HG03442 (cell line): ENCODE results near the gene FSTL3.

Source experiments
- ATAC-seq: cut with Tn5 transposase; IDR thresholded peaks from one replicate; pipeline ENCODE4 v1.9.1; 2021; ENCODE audit warnings: mild to moderate bottlenecking, moderate library complexity; ENCODE audit not compliant: unreplicated experiment

FSTL3 gene

DNA sequence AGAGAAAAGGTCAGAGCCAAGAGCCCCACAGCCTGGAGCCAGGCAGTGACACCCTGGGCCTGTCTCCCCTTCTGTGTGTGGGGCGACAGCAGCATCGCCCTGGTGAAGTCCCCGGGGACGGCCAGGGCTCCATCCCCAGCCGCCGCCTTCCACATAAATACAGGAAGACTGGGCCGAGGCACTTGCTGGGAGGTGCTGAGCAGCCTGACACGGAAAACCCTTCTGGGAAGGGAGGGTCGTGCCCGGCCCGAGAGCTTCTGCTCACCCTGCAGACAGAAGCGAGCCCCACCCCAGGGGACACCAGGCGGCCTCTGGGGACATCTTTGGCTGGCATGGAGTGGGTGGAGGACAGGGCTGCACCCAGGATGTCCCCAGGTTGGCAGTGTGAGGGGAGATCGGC, 31.4 kb upstream of the FSTL3 start:
- no peak for ATAC-seq

DNA sequence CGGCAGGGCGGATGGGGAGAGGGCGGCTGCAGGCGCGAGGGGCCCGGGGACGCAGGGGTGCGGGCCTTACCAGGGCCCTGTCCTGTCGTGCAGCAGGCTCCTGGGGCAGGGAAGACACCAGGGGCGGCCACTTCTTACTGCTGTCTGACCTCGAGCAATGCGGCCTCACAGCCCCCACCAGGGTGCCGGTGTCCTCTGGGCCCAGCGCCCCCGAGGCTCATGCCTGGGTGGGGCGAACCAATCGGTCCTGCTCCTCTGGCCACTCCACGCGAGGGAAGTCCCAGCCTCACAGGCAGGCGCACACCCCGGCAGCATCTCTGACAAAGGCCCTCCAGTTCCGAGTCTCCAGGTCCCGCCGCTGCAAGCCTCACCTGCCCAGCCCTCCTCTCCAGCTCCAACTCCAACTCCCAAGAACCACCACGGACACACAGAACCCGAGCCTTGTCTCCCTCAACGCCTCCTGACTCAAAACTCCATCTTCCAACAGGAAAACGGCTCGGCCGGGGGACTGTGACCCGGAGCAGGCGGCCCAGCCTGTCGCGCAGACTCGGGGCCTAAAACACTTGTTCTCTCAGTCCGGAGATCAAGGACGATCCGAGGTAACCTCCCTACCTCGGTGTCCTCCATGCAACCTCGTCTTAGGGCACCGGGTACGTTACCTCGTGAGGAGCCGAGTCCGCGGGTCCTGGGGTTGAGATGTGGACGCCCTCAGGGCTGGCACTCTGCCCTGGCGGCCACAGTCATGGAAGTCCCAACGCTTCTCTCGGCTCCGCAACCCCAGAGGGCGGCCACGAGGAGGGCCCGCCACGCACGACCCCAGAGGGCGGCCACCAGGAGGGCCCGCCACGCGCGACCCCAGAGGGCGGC, 30.0 kb upstream of the FSTL3 start:
- ATAC-seq: no peak

DNA sequence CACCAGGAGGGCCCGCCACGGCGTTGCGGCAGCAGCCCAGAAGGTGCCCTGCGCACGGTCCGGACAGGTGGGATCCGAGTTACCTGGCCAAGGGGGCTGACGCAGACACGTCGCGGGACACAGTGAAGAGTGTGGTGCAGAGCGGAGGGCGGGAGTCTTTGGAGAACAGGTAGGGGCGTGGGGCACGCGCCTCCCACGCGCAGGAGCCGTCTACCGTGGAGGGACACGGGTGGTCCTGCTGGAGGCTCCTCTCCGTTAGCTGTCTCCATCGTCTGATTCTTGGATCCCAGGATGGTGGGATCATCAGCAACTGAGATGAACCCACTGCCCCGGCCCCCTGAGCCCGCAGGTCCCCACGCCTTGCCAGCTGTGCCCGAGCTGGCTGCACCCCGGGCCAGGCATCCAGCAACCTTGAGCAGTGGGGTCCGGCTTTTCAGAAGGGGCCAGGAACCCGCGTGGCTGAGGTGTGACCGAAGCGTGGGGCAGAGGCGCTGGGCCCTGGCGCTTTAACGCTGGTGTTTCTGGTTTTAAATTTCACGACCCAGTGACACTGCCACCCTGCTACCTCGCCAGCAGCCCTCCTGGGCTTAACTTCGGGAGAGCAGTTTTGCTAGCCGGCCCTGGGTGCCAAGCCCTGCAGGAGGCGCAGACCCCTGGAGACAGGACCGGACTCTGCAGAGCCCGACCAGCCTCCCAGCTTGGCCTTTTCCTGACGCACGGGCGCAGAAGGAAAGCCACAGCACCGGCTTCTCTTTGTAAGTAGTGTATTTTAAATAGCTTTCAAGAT, 29.2 kb upstream of the FSTL3 start:
- no peak for ATAC-seq

DNA sequence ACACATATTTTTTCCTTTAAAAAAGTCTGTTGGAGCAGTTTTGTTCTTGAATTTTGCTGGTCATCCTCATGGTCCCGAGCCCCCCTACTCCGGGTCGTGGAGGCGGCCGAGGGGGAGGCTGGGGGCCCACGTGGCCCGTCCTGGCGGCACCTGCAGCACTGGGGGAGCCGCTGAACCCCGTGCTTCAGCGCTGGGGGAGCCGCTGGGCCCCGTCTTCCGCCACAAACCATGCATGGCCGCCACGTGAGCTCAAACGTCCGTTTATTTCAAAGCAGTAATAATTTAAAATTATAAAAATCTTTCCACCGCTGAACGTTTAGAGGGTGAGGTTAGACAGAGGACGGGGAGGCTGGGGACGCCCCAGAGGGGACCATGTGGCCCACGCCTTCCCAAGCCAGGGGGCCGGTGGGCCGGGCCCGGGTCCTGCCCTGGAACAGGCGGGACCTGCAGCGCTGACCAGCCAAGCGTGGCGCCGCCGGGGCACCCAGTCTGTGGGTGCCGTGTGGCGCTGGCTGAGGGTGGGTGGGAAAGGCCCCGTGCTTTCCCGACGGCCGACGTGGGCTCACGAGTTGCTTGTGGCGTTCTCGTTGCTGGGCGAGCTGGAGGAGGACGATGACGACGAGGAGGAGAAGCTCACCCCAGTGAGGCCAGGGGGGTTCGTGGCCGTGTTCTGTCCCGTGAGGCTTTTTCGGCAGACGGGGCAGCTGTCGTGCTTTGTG, 28.5 kb upstream of the FSTL3 start:
- ATAC-seq: no peak

DNA sequence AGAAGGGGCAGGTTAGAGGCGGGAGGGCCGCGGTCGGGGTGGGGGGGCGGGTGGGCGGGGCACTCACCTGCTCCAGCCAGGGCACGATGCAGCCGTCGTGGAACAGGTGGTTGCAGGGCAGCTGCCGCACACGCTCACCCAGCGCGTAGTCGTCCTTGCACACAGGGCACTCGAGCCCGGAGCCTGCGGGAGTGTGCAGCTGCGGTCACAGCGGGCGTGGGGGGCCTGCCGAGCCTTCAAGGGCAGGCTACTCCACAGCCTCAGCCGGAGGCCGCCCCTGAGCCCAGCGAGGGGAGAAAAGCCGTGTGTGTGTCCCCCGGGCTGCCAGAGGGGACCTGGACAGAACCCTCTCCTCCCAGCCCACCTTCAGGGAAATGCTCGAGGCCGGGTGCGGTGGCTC, 27.9 kb upstream of the FSTL3 start:
- ATAC-seq: no peak

DNA sequence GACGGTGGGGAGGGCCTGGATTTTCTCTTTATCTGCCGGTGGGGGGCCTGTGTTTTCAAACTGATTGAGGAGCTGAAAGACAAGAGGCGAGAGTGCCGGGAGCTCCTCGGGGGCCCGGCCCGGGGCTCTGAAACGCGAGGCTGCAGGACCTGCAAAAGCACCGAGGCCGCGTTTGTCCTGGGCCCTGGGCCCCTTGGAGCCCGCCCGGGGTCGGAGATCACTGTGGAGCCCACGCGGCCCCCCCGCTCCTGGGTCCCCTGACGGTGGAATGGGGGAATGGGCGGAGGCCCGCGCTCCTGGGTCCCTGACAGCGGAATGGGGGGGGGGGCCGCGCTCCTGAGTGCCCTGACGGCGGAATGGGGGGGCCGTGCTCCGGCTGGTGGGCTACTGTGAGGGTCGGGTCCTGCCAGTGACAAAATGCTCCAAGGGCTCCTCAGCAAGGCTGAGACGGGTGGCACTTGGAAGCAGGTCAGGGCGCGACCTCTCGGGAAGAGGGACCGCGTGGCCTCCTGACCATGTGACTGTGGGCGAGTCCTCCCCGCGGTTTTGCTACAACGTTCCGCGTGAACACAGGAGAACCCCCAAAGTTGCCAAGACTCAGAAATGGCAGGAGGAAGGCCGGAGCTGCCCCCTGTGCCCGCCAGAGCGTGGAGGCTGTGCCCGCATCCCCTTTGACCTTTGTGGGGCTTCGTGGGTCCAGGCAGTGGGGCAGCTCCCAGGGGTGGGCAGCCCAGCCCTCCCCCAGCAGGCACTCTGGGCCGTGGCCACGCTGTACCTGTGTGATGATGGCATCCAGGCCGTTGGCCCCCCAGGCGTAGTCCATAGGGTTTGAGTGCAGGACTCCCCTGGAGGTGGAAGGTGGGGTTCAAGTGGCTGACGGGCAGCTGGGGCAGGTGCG, 27.0 kb upstream of the FSTL3 start:
- ATAC-seq: no peak

DNA sequence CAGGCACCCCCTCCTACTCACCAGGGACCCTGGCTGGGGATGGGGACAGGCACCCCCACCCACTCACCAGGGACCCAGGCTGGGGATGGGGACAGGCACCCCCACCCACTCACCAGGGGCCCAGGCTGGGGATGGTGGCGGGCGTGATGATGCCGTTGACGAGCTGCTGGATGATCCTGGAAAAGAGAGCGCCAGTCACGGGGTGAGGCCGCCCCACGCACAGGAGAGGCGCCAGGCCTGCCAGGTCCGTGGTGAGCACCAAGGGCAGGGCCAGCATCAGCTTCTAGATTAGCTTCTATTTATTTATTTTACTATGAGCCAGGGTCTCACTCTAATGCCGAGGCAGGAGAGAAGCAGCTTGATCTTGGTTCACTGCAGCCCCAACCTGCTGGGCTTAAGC, 26.1 kb upstream of the FSTL3 start:
- ATAC-seq: no peak

DNA sequence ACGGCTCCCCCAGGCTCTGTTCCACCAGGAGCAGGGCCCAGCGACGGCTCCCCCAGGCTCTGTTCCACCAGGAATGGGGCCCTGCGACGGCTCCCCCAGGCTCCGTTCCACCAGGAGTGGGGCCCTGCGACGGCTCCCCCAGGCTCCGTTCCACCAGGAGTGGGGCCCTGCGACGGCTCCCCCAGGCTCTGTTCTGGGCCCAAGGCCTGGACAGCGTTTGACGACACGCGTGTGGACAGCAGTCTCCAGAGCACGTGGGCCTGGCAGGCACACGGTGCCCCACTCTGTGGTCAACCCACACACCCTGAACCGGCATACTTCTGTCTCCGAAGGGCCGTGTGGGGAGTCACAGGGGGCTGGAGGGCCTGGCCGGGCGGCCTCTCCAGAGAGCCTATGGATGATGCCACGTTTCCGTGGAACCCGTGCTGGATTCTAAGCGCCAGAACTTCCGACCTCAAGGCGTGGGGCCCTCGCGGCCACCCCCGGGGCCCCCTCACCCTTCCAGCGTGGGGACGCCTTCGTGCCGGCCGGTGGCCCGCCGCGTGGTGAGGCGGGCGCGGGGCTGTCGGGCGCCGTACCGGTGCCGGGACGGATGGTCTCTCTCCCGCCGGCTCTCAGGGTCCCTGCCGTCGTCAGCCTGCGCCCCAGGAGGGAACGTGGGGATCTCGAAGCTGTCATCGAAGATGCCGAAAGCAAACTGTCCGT, 24.9 kb upstream of the FSTL3 start:
- no peak for ATAC-seq

DNA sequence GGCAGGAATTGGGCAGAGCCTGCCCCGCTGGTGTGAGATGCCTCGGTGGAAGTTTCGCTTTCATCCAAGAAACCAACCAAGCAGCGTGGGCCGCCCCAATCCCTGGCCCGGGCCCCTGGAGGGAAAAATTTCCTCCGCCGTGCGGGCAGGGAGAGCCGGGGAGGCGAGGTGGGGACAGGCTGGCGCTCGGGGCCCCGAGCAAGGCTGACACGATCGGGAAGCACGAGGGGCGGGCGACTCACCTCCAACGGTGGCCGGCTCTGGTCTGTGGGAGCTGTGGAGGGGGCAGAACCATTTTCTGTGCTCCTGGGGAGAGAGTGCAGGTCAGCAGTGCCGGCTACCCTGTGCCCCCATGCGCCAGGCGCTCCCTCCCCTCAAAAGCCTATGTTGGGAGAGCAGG, 24.2 kb upstream of the FSTL3 start:
- no peak for ATAC-seq

DNA sequence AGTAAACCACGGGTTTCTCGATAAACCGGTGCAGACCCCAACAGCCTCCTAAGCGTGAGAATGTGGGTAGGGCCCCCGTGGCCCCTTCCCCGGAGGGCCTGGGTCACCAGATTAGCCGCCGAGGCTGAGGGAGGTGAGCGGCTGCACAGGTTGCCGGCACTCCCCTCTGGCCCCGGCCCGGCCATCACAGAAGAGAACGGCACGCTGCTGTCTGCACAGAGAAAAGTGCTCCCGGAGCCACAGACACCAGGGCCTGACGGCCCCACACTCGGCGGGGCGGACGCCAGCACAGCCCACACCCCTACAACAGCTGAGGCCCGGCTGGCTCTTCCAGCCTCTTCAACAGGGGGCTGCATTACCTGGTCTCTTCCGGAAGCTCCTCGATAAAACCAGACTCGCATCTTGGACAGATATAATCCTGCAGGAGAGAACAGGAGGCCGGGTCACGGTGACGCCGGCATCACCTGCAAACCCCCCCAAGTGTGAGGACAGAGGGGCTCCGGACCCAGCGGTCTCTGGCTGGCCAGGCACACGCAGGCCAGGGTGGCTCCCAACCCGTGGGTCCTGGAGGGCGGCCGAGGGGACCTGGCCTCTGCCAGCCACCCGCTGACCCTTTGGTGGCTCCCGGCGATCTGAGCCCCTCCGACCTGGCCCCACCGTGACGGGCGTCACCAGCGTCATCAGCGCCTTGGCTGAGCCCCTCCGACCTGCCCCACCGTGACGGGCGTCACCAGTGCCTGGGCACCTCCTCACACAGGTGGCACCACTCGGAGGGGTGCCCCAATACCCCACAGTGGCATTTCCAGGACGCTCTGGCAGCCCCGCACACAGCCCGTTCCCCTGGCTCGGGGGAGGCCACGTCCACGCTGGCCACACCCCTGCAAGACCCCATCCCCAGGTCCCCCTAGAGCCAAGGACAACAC, 23.5 kb upstream of the FSTL3 start:
- no peak for ATAC-seq

DNA sequence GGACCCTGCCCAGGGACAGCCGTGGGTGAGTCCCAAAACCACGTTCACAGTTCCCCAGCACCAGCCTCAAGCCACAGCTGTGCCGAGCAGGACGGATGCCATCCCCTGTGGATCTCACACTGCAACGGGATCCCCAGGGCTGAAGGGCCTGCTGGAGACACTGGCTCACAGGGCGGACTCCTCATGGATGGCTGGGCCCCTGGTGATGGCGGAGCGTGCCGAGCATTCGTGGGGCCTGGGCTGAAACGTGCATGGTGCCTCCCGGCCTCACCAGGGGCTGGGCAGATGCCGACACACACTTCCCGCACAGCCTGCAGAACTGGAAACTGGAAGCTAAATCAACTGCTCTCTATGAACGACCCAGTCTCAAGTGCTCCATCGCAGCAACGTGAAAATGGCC, 22.8 kb upstream of the FSTL3 start:
- no peak for ATAC-seq

DNA sequence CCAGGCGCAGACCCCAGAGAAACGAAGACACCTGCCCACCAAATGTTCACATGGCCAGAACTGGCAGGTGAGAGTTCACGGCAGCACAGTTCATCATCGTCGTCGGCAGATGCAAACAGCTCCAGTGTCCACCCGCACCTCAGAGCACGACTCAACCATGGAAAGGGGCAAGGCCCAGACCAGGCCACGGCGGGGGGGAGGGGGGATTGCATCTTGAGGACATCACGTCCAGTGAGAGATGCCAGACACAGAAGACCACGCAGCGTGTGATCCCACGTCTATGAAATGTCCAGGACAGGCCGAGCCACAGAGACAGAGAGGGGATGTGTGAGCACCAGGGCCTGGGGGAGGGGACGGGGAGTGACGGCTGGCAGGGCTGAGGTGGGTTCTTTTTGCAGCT, 20.5 kb upstream of the FSTL3 start:
- no peak for ATAC-seq

DNA sequence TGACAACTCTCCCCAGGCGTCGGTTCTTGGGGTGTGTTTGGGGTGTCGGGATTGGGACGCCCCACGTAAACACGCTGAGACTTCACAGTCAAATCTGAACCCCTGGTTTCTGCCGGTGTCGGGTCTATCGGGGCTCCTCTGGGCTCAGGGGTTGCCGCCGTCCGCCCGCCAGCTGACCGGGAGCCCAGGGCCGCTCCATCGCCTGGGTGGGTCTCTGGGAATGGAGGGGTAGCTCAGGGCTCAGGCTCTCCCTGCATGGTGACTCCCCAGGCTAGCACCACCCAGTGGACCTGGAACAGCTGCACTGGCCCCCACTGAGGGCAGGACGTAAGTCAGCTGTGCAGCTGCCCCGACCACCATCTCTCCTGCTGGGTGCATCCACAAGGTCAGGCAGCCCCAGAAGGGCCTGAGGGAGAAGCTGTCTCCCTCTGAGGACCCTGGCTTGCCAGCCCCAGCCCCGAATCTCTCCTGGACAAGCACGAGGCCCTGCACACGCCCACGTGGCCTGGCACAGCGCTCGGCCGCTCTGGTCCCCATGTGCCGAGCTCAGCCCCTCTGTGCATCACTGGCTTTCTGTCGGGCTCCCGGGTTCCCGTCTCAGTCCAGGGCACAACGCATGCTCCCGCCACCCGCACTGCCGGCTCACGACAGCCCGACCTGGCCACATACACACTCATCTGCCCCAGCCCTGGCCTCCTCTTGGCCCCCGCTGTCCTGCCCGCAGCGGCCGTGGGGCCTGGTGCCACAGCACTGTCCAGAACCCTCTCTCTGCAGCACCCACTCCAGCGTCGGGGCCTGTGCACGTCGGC, 19.2 kb upstream of the FSTL3 start:
- ATAC-seq: no peak

DNA sequence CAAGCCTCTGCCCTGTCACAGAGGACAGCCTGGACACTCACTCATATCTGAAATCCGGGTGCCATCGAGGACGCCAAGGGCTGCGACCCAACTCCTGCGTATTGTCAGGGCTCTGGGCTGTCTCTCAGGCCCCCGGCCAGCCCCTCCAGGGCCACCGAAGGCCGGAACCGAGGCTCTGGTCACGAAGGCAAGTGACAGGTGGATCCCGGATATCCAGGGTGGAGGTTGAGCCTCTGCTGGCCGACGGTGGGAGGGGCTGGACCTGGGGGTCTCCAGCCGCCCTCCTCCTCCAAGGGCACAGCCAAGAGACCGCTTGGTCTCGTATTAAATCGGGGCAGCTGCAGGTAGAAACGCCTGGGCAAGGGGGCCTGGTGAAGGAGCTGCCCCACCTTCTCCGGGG, 18.6 kb upstream of the FSTL3 start:
- no peak for ATAC-seq

DNA sequence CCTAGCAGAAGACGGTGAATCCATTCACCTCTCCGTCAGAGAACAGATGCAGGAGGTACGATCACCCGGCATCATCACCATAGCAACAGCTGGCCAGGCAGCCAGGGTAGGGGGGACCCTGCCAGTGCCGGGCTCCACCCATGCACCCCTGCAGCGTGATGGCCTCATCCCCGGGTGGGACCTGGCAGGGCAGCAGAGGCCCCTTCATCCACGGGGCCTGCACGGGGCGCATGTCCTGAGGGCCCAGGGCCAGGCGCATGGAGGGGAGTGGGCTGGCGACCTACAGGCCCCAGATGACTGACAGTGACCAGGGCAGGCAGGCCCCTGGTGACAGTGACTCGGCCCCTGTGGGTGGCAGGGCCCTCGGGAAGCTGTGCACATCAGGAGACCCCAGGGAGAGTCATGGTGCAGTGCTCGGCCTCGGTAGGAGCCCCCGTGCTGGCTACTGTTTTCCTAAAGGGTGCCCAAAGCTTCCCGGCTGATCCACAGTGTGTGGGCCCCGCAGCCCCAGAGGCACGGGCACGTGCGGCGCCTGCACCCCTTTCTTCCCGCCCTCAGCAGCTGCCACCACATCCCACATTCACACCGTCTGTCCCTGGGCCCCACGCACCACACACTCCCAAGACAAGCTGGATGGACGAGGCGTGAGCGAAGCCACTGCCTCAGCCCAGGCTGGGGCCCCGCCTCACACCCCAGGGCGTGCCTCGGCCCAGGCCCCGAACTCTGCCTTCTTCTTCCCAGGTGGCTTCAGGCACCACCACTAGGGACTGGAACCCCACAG, 17.9 kb upstream of the FSTL3 start:
- ATAC-seq: no peak

DNA sequence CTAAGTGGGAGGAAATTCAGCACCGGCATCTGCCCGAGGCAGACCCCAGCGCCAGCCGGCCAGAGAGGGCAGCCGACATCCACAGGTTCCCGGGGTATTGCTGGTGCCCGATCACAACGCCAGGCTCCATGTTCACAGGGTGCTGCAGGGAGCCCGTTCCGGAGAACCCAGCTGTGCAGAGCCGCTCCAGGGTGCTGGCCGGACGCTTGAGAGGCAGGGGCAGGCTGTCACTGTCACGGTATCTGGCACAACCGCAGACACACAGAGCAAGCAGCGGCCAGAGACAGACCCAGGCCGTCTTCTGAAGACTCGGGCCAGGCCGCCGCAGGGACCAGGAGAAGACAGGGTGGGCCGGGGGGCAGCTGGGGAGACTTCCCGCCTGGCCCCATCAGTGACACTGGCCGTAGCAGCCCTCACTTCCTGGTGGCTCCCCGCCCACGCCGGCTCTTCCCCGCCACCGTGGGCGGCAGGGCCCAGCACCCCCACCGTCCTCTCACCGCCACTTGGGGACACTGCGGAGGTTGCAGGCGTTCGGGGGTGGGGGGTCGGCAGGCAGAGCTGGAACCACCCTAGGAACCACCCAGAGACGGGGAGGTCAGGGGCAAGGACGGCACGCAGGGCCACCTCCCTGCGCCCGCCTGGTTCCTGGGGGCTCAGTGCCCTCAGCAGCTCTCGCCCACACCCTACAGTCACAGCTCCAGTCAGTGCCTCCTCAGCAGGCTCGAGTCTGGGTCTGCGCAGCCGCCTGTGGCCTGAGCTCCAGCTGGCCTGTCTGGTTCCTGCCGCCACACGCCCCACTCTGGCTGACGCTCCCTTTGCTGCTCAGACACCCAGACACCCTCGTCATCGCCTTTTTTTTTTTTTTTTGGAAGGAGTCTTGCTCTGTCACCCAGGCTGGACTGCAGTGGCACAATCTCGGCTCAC, 17.0 kb upstream of the FSTL3 start:
- ATAC-seq: no peak
